DND-41 (cell line): ENCODE measurements around the gene TRIM59.

Experiments
- EZH2 ChIP-seq: IDR thresholded peaks from 3 replicates; pipeline ENCODE4 v1.6.1; 2012; ENCODE audit warnings: borderline replicate concordance, low read depth, mild to moderate bottlenecking, moderate library complexity, low read length, inconsistent platforms; ENCODE audit not compliant: severe bottlenecking
- TF ChIP-seq, protein P1 (sequence below): IDR thresholded peaks from 2 replicates; pipeline ENCODE4 v1.5.1; 2012; ENCODE audit warnings: borderline replicate concordance, low read length, moderate library complexity, mild to moderate bottlenecking; ENCODE audit not compliant: poor library complexity, severe bottlenecking; ENCODE audit errors: extremely low read depth

DNA sequence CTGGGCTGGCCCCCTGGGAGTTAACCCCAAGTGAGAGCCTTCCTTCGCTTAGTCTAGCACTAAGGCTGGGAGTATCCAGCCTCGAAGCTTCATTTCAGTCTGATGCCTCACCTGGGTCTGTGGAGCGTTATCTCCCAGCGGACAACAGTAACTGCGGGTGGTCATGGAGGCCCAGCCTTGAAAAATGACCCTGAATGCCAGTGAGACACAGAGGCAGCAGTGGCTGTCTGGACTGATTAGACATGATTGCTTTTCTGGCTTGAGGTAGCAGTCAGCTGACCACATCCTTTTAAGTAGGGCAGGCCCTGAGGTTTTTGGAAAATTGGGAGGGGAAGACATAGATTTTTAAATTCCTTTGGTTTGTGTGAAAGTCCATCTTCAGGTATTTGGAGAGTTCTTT, 28.2 kb upstream of the TRIM59 start:
- TF ChIP-seq, protein P1, sequence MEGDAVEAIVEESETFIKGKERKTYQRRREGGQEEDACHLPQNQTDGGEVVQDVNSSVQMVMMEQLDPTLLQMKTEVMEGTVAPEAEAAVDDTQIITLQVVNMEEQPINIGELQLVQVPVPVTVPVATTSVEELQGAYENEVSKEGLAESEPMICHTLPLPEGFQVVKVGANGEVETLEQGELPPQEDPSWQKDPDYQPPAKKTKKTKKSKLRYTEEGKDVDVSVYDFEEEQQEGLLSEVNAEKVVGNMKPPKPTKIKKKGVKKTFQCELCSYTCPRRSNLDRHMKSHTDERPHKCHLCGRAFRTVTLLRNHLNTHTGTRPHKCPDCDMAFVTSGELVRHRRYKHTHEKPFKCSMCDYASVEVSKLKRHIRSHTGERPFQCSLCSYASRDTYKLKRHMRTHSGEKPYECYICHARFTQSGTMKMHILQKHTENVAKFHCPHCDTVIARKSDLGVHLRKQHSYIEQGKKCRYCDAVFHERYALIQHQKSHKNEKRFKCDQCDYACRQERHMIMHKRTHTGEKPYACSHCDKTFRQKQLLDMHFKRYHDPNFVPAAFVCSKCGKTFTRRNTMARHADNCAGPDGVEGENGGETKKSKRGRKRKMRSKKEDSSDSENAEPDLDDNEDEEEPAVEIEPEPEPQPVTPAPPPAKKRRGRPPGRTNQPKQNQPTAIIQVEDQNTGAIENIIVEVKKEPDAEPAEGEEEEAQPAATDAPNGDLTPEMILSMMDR, result no peak
- no peak for TF ChIP-seq EZH2
